Inflammatory macrophage treated with lipopolysaccharide for 4 hours (primary cell): ENCODE data around the gene FOXO3.

Experiments used
- DNase-seq: peaks from one replicate; pipeline ENCODE4 v3.0.0-alpha.2; 2020

Gene FOXO3

DNA sequence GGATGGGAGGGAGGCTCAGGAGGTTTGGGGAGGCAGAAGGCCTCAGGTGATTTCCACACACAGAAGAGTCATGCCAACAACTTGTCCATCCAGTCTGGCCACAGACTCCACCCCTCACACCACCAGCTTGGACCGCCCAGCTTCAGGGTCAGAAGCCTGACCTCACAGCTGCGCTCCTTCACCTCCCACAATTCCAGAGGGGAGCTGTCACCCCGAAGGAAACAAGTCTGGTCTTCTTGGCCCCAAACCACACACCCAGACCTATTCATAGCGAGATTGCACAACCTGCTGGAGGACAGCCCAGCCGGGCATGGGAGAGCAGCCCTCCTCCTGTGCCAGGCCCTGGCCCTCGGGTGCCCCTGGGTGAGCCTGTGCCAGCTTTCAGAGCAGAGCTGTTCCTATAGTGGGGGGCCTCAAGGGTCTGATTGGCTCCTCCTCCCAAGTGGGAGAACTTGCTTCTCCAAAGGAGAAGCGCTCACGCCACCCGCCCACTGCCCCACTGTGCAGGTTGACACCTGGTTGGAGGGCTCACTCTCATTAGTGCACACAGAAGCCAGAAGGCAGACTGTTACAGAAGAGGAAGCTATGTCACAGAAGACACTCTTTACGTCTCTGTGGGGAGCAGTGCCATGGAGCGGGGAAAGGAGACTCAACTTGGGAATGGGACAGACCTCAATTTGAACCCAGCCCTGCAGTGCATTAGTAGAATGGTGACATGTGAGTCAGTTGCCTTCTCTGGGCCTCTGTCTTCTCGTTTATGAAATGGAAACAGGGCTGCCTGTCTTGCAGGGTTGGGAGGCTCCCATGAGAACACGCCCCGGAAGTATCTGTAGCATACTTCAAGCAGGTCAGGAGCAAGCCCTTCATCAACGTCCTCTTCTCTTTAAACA, 128.8 kb downstream of the FOXO3 start:
- DNase-seq, result peak; percentile 32

DNA sequence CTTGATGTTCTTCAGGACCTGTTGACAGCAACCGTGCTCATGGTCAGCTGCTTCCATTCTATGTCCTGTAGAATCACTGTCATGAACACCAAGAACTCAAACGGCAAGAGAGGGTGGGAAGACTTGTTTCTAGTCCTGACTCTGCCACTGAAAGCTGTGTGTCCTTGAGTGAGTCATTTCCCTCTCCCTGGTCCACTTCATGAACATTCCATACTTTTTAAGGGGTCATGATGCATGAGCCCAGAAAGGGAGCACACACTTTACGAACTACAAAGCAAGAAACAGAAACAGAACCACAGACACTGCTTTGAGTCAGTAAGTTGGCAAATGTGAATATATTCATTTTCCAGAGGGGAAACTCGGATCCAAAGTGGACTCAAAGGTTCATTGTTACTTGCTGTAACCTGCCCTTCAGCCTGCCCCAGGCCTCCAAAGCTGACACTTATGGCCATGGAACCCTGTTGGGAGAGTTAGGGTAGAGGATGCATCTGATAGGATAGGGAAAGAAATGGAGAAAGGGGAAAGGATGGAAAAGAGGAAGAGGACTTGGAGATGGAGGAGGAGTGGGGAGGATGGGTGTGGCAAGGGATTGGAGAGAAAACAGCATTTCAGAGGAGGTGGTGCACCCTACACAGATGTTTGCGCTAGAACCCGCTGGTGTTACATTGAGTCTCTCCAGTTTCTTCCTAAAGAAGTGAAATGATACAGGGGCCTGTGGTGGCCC, 129.8 kb downstream of the FOXO3 start:
- DNase-seq, result no peak

DNA sequence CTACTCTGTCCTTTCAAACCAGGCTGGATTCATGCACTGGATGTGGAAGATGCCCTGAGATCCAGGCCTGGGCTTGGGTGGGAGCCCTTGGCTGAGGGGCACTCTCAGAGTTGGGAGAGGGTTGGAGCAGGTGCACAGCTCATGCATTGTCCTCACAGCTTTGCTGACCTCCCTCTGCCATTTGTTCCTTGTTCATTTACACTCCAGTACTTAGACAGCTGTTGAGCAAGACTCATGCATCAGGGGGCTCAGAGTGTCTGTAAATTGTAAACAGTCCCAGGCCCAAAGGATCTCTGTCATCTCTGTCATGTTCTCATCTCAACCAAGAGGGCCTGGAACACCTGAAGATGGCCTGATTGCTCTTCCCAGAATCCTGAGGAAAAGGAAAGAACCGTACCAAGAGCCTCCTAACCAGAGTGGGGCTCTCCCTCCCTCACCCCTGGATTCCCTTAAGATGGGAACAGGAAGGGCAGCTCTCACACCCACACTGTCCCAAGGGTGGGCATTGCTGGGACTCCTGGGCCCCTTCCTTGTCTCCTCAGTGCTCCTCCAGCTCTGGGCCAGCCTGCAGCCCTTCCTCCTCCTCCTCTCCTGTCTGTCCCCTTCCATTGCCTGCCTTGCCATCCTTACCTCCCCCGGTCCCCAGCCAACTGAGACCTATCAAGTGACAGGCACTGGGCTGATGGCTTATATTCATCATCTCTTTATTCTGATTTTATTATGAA, 132.9 kb downstream of the FOXO3 start:
- DNase-seq, result no peak

DNA sequence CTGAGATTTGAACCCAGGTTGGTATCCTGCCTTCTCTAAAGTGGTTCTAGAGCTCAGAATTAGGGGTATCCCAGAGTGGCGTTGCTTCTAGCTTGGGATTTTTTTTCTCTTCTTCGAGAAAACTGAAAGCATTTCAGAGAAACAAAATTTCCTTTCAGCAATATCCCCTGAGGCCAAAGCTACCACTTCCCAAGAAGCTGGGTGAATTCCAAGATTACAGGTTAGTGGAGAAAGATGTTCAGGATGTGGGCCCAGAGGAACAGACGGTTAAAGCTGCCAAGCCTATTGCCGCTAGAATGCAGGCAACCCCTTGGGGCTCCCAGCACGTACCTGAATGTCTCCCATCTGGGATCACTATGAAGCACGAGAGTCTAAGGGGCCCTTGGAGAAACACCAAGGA, 134.1 kb downstream of the FOXO3 start:
- DNase-seq, result no peak

DNA sequence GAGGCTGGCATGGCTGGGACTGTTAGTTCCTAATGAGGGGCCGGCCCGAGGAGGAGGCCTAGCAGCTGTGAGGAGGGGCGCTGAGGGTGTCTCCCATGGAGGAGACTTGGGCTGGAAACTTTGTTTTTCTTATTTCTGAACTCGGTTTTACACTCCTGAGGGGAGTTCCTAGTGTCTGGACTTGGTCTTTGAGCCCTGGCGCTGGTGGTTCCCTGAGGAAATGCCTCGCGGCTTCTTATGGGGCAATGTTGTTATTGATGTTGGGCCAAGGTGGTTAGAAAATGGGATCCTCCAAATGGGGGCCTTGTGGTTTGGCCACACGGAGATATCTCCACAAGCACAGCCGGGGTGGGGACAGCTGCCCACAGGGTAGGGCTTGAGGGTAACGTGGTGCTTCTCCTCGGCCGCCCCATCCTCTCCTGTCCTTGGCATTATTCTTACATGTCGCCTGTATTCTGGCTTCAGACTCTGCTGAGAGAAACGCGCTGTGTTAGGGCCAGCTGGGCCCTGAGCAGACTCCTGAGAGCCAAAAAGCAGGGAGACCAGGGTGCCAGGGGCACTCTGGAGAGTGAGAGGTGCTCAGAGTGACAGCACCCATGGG, 136.9 kb downstream of the FOXO3 start:
- no peak for DNase-seq

DNA sequence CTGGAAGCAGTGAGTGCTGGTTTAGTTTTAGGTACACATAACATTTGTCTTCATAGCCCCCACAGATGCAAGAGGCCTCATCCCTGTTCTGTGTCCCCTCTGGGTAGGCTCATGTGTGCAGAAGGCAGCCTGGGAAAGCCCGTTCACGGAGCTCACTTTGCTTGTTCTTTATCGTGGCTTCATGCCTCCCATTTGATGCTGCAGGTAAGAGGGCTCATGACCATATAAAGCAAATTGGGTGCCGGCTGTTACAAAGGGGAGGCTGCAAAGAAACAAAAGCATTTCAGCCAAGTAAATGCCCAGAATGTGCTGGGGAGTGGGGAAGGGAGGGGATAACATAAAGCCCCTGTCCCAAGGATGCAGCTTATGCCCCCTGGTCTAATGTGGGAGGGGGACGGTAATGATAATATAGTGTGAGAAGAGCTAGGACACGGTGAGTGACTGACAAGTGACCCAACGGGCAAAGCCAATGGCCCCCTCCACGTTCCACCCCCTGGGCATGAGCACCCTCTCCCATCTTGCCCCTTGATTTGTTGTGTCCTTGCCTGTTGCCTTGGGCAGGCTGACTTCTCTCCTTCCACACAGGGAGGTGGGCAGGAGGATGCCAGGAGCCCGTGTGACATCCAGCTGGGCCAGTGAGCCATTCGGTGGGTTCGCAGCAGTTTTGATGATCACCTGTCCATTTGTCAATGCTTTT, 138.0 kb downstream of the FOXO3 start:
- DNase-seq, result no peak

DNA sequence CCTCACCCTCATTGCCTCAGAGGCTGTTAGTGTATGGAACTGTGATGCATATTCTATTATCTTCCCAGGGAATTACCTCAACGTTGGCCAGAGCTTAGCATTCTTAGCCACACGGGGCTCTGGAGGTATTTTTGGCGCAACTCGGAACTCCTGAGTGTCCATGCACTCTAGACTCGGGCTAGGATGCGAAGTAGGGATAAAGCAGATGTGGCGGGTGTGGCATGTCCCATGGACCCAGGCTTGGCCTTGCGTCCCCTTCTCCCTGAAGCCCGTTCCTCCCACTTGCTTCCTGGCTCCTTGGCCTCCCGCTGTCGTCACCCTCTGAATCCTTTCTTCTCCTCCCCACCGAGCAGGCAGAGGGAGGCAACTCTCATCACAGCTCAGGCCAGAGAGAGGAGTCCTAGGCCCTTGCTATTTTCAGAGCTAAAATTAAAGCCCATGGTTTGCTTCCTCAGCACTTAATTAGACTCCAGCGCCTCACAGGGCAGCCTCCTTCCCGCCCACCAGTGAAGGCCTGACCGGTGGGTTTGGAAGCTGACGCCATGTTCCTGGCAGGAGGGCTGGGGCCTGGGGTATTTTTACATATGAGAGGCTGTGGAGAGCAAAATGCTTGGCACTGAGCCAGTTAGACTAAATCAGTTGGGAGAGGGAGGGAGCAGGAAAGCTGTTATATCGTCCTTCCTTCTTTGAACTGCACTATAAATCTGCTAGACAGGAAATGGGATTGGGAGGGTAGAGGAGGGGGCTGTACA, 138.7 kb downstream of the FOXO3 start:
- no peak for DNase-seq

DNA sequence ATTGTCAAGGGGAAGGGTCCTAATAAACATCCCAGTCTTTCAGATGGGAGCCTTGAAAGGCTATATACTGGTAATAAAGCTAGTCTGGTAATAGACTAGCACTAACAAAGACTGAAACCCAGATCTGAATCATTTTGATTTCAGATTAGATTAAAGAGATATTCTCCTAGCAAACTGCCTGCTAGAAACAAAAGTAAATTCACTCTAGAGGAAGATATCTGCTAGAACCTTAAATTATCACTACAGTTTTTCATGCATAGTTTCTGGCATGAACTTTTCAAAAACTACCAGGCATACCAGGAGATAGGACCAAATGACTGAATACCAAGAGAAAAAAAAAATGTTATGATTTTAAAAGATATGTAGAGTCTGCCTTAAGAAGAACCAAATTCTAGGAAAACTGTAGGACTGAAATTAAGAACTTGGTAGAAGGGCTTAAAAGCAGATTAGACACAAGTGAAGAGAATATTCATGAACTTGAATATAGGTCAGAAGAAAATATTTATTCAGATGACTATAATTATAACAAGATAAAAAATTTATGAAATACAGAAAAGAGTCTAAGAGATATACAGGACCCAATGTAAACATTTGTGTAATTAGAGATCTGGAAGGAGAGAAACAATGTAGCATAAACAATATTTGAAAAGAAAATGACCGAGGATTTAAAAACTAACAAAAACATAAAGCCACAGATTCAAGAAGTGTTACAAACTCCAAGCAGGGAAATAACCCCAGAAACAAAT, 141.6 kb downstream of the FOXO3 start:
- DNase-seq, result no peak

DNA sequence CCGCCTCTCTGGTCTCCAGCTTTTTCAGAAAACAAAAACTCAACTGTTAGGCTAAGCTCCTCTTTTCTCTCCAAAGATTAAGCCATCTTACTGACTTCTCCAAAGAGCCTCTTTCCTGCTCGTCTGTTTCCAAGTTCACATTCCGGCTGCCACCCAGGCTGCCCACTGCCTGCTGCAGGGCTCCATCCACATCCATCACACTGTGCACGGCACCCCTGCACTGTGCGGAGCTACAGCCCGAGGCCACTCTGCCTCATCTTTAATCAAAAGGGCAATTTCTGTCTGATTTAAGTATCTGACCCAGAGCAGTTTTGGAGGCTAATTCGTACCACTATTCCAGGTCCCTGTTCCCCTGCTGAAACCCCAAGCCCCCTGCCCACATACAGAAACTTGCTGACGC, 145.9 kb downstream of the FOXO3 start:
- no peak for DNase-seq

DNA sequence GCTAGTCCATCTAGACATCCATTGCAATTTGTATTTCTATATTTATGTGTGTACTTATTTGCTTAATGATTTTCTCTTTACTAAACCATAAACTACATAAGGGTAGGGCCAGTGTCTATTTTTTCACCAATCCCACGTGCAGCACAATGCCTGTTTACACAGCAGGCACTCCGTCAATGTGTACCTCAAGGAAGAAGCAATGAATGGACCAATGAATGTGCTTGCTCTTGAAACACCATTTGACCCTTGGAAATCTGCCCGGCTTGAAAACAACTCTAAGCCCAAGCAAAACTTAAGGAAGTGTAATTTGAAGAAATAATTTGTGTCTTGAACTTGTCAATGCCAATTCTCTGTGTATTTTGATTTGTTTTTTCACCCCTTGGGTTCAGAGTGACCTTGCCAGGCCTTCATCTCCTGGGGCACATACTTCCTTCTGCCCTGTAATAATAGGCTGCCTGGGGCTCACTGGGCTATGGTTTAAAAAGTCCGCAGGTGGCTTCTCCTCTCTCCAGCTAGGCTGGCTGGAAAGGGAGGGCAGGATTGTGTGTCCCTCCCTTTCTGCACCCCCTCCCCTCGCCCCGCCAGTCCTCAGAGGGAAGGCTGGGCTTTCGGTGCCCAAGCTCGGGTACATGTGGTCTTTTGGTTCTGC, 146.7 kb downstream of the FOXO3 start:
- DNase-seq, result no peak

DNA sequence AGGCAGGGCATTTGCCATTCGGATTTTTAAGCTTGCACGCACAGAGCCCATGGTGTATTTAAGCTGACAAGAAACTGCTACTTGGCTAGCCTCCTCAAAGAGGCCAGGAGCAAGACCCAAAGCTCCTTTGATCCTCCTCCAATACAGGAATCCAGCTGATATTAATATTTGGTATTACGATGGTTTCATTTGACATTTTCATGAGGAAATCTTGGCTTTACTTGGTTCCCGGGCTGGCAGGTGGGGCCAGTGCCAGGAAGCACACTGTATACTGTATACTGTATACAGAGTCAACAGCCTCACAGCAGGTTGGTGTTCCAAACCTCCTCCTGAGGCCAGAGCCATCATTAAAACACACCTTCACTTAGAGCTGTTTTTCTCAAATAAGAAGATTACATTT, 149.3 kb downstream of the FOXO3 start:
- no peak for DNase-seq

DNA sequence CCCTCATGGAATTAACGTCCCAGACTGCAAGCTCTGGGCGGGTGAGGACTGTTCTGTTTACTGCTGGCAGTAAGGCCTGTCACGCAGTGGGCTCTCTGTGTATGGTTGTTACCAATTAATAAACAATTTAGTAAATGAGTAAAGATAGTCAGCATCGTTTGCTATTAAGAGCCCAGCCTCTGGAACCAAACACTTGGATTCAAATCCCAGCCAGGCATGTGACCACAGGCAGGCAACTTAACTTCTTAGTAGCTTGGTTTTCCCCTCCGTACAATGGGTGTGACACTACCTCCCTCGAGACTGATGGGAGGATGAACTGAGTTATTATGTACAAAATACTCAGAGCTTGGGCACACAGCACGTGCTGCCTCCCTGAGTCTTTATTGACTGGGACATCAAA, 149.8 kb downstream of the FOXO3 start:
- no peak for DNase-seq

DNA sequence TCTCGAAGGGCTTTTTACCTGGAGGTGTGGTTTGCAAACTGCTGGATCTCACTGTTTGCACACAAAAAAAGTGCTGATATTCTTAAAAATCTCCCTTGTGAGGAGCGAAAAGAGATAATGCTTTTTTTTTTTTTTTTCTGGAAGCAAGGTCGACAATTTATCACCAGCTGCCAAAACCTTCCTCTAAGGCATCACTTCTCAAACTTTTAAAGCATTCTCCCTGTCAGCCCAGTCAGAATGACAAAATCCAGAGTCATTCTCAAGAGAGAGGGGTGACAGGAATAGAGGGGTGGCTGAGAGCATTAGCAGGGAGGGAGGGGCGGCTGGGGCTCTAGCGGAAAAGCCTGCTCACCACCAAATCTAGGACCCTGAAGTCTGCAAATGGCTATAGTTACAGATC, 150.4 kb downstream of the FOXO3 start:
- no peak for DNase-seq

DNA sequence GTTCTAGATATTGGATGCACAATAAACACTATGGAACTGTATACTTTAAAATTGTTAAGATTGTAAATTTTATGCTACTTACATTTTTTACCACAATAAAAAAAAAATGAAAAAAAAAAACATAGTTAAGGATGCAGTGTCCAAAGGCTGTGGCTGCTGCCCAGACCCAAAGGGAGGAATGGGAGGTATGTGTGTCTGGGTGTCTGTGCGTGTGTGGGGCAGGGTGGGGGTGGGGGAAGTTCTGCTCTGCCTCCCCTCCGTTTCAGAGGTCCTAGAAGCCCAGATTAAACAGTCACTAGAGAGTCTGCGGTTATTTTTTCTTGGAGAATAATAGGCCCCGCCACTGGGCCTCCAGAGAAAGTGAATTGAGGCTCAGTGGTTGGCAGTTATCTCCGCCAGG, 151.1 kb downstream of the FOXO3 start:
- no peak for DNase-seq

DNA sequence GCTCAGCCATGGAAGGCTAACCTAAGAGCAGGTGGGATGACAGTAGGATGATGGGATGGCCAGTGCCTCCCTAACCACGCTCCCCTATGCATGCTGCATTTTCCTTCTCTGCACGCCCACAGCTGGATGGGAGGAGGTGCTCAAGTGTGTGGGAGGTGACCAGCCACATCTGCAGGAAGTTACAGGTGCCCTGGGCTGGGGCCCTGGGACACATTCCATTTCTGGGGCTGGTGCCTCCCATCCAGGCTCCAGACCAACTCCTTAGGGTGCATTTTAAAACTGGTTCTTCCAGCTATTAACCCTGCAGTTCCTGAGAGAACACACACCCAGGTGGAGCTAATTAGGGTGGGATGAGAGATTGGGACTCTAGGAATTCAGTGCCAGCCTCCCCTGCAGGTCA, 152.2 kb downstream of the FOXO3 start:
- DNase-seq, result no peak

DNA sequence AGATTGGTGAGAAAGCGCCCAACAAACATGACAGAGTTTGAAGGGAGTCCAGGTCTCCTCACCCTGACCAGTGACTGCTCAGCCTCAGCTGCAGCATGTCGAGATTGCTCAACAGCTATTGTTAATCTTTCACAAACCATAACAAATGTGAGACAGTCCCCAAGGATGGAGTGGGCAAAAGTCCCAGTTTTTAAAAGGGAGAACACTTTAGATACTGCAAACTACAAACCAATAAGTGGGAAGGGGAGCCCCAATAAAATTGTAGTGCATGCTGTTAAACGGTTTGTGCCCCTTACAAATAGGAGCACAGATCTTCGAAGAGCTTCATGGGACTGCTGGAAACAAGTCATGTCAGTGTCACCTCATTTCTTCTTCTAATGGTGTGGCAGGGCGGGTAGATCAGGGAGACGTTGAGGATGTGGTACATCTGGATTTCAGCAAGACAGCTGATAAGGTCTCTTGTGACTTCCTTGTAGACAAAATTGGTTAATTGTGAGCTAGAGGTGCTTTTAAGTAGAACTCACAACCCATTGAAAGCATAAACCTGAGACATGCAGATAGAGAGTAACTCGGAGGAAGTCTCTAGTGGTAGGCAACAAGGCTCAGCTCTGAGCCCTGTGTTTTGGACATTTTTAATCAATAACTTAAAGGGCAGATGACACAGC, 153.5 kb downstream of the FOXO3 start:
- no peak for DNase-seq

DNA sequence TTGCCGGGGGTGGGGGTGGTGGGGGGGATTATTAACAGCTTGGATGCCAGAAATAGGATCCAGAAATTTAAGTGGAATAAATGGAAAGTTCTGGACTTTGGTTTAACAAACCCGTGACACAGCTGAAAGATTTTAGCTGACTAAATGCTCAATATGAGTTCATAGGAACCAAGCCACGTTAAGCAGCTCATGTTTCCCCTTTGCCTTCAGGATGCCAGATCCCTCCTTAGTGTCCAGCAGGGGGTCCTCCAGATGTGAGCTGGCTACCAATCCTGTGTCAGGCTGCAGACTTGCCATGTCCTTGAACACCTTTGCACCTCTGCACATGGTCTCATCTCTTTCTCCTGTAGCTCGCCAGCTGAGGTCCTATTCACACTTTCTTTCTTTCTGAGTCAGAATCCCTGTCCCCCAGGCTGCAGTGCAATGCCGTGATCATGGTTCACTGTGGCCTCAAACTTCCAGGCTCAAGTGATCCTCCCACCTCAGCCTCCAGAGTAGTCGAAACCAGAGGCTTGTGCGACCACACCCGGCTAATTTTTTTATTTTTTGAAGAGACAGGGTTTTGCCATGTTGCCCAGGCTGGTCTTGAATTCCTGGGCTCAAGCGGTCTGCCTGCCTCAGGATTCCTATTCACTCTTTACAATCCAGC, 154.2 kb downstream of the FOXO3 start:
- no peak for DNase-seq

DNA sequence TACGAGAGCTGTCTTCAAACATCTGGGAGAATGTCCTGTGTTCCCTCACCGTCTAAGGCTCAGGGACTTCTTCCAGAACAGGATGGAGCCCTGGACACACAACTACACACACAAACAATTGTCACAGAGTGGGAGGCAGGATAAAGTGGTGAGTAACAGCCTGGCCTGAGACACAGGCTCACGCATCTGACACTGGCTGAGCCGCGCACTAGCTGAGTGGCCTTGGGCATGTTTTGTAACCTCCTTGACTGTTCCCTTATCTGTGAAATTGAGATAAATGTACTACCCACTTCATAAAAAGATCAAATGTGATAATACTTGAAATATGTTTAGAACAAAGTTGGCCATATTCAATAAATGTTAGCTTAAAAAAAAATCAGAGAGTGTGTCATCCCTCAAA, 155.1 kb downstream of the FOXO3 start:
- DNase-seq, result no peak
